ENCODE measurements around the gene ATL3. TPM values are rescaled to one million over a fixed set of nuclear protein-coding genes. Genes with fewer than 3 reads are reported as not detected.

Gene ATL3
- total and polyA plus RNA-seq, 2 of the 13 experiments (the other 11 are each of a cell fraction or from before 2014, with no cell fraction given): not detected

GRCh38 chr11:63629426-63629825 is 41.8 kb downstream of the ATL3 start (continued):
- TF ChIP-seq KIAA2018 (CRISPR knock-in tag; IDR thresholded peaks at IDR 0.05; ENCODE audit: borderline replicate concordance) (no peak), ZKSCAN8 (CRISPR knock-in tag; IDR thresholded peaks at IDR 0.05; ENCODE audit: borderline replicate concordance) (no peak), ZBTB25 (CRISPR knock-in tag; IDR thresholded peaks at IDR 0.05) (no peak)

Data from HepG2 (cell line).